H1 (cell line): ENCODE data around the gene TPD52L1. TPM values are rescaled to one million over a fixed set of nuclear protein-coding genes. Genes with fewer than 3 reads are reported as not detected.

Experiments
- CTCF ChIA-PET: fragments of 300-600 bp; sonication (Branson Sonifier 250); formaldehyde crosslinking; loops from one replicate; lab custom pipeline; 2021; ENCODE audit not compliant: partially characterized antibody; lab: Charles Lee
- POLR2A ChIA-PET: fragments of 300-600 bp; sonication (Branson Sonifier 250); formaldehyde crosslinking; loops from one replicate; lab custom pipeline; 2021; ENCODE audit warnings: inconsistent platforms; ENCODE audit not compliant: partially characterized antibody; lab: Charles Lee
- DNase-seq, 2 experiments: peaks; one replicate each; pipeline versions ENCODE4 v3.0.0 to v3.0.0-alpha.2; 2010 to 2022; ENCODE audit warnings: low spot score in 2 of 2, low read depth in 1 of 2, mixed read lengths in 1 of 2
- FAIRE-seq: peaks from 2 replicates; lab custom pipeline; 2011; peaks lifted over from hg19 to GRCh38; lab: Jason Lieb, UNC
- H2AFZ ChIP-seq: 2 replicates; pipeline ENCODE4 v1.8.1; 2012; ENCODE audit warnings: low read length, inconsistent platforms
- H2AK5ac ChIP-seq: 2 replicates; pipeline ENCODE4 v1.6.1; 2013; ENCODE audit warnings: low read depth, low read length
- H2BK120ac ChIP-seq: replicated peaks from 2 replicates; pipeline ENCODE3; 2013; ENCODE audit warnings: low read depth, low read length, inconsistent platforms
- H2BK12ac ChIP-seq: 2 replicates; pipeline ENCODE4 v1.6.1; 2013; ENCODE audit warnings: low read depth, low read length
- H2BK15ac ChIP-seq: 2 replicates; pipeline ENCODE4 v1.6.1; 2013; ENCODE audit warnings: low read length
- H2BK20ac ChIP-seq: 2 replicates; pipeline ENCODE4 v1.6.1; 2013; ENCODE audit warnings: low read length
- H2BK5ac ChIP-seq: 2 replicates; pipeline ENCODE4 v1.6.1; 2013; ENCODE audit warnings: low read depth, low read length
- H3K14ac ChIP-seq: 2 replicates; pipeline ENCODE4 v1.6.1; 2013; ENCODE audit warnings: inconsistent platforms; ENCODE audit not compliant: insufficient read length
- H3K18ac ChIP-seq: 2 replicates; pipeline ENCODE4 v1.6.1; 2013; ENCODE audit warnings: low read length; ENCODE audit errors: extremely low read depth
- H3K23ac ChIP-seq: 2 replicates; pipeline ENCODE4 v1.6.1; 2013; ENCODE audit warnings: inconsistent platforms; ENCODE audit not compliant: insufficient read length
- H3K23me2 ChIP-seq: 2 replicates; pipeline ENCODE4 v1.6.1; 2013; ENCODE audit warnings: low read depth, low read length
- H3K27ac ChIP-seq: 2 replicates; pipeline ENCODE4 v1.6.1; 2011; ENCODE audit warnings: low read depth, low read length, inconsistent platforms
- H3K27me3 ChIP-seq, 4 experiments: replicated peaks in 1 of 4; 1 replicate in 1 of 4; 2 replicates in 3 of 4; pipeline versions ENCODE4 v1.6.1 to v1.8.1; 2011 to 2013; ENCODE audit warnings: low read length in 3 of 4, mild to moderate bottlenecking in 3 of 4, inconsistent platforms in 2 of 4, mixed read lengths in 2 of 4, moderate library complexity in 1 of 4; ENCODE audit not compliant: control insufficient read depth in 3 of 4, insufficient read depth in 3 of 4; ENCODE audit errors: extremely low read depth in 1 of 4
- H3K36me3 ChIP-seq, 4 experiments: 2 replicates each; pipeline versions ENCODE4 v1.6.1 to v1.8.1; 2011 to 2013; ENCODE audit warnings: mild to moderate bottlenecking in 4 of 4, low read length in 3 of 4, moderate library complexity in 2 of 4, control low read depth in 1 of 4, inconsistent platforms in 1 of 4; ENCODE audit not compliant: insufficient read depth in 4 of 4, control insufficient read depth in 2 of 4
- H3K4ac ChIP-seq: replicated peaks from 2 replicates; pipeline ENCODE3; 2013; ENCODE audit warnings: low read length, low read depth, mixed read lengths, inconsistent platforms; ENCODE audit not compliant: insufficient read length
- H3K4me1 ChIP-seq, 4 experiments: replicated peaks in 1 of 4; 1 replicate in 1 of 4; 2 replicates in 3 of 4; pipeline versions ENCODE4 v1.6.1 to v1.8.1; 2011 to 2013; ENCODE audit warnings: low read length in 3 of 4, inconsistent platforms in 2 of 4, mixed read lengths in 1 of 4; ENCODE audit not compliant: insufficient read depth in 4 of 4, control insufficient read depth in 3 of 4
- H3K4me2 ChIP-seq, 2 experiments: 2 replicates each; pipeline versions ENCODE4 v1.6.1 to v1.8.1; 2011 to 2013; ENCODE audit warnings: low read depth in 2 of 2, low read length in 2 of 2, control low read depth in 1 of 2, inconsistent platforms in 1 of 2, mild to moderate bottlenecking in 1 of 2; ENCODE audit not compliant: insufficient read depth in 1 of 2
- H3K4me3 ChIP-seq, 4 experiments: fragments of 200-600, 300-600 bp in 1 of 4; sonication (generic), shearing (Covaris generic), sonication (Bioruptor Twin) in 1 of 4; 2 replicates each; pipeline versions ENCODE4 v1.5.1 to v1.8.1; 2011 to 2016; ENCODE audit warnings: low read length in 4 of 4, low read depth in 3 of 4, control low read depth in 2 of 4, inconsistent platforms in 2 of 4, mild to moderate bottlenecking in 2 of 4, mixed read lengths in 1 of 4, moderate library complexity in 1 of 4; ENCODE audit not compliant: insufficient read depth in 2 of 4; ENCODE audit errors: extremely low read depth in 1 of 4
- H3K56ac ChIP-seq: replicated peaks from 2 replicates; pipeline ENCODE3; 2013; ENCODE audit warnings: low read depth, mild to moderate bottlenecking, mixed read lengths, low read length, inconsistent platforms; ENCODE audit not compliant: insufficient read length
- H3K79me1 ChIP-seq: 2 replicates; pipeline ENCODE4 v1.6.1; 2013; ENCODE audit warnings: low read depth, low read length, control low read depth
- H3K79me2 ChIP-seq, 2 experiments: 2 replicates each; pipeline versions ENCODE4 v1.6.1 to v1.8.1; 2012 to 2013; ENCODE audit warnings: low read length in 2 of 2, mild to moderate bottlenecking in 2 of 2, inconsistent platforms in 1 of 2; ENCODE audit not compliant: insufficient read depth in 2 of 2, control insufficient read depth in 1 of 2
- H3K9ac ChIP-seq, 4 experiments: replicated peaks in 1 of 4; 1 replicate in 1 of 4; 2 replicates in 3 of 4; pipeline versions ENCODE4 v1.6.1 to v1.8.1; 2011 to 2013; ENCODE audit warnings: low read depth in 3 of 4, low read length in 3 of 4, control low read depth in 2 of 4, mild to moderate bottlenecking in 2 of 4, moderate library complexity in 2 of 4, inconsistent platforms in 1 of 4; ENCODE audit errors: extremely low read depth in 1 of 4
- H3K9me3 ChIP-seq, 2 experiments: 2 replicates each; pipeline versions ENCODE4 v1.6.1 to v1.8.1; 2012 to 2013; ENCODE audit warnings: mild to moderate bottlenecking in 2 of 2, moderate library complexity in 2 of 2, control low read depth in 1 of 2, inconsistent platforms in 1 of 2, low read depth in 1 of 2, low read length in 1 of 2, mixed read lengths in 1 of 2; ENCODE audit not compliant: insufficient read depth in 2 of 2
- H4K20me1 ChIP-seq, 2 experiments: replicated peaks in 1 of 2; 2 replicates each; pipeline versions ENCODE3 to v1.8.1; 2011 to 2013; ENCODE audit warnings: inconsistent platforms in 2 of 2, low read length in 2 of 2, mild to moderate bottlenecking in 1 of 2; ENCODE audit not compliant: insufficient read depth in 2 of 2, control insufficient read depth in 1 of 2
- H4K5ac ChIP-seq: 2 replicates; pipeline ENCODE4 v1.6.1; 2013; ENCODE audit warnings: low read length, low read depth, mixed read lengths, inconsistent platforms; ENCODE audit not compliant: insufficient read length
- H4K8ac ChIP-seq: 2 replicates; pipeline ENCODE4 v1.8.0; 2013; ENCODE audit warnings: mild to moderate bottlenecking, moderate library complexity, low read length, inconsistent platforms; ENCODE audit not compliant: insufficient read depth; ENCODE audit errors: extremely low read depth
- H4K91ac ChIP-seq: replicated peaks from 2 replicates; pipeline ENCODE3; 2013; ENCODE audit warnings: low read length, mixed read lengths, inconsistent platforms; ENCODE audit not compliant: insufficient read length
- BCL11A ChIP-seq, 2 experiments: IDR thresholded peaks; one replicate each; pipeline ENCODE4 v1.6.1; 2011; ENCODE audit warnings: low read depth in 2 of 2, low read length in 2 of 2, mild to moderate bottlenecking in 2 of 2
- CEBPB ChIP-seq: IDR thresholded peaks from 2 replicates; pipeline ENCODE4 v1.6.1; 2012; ENCODE audit warnings: low read depth, low read length
- GTF2F1 ChIP-seq: IDR thresholded peaks from 2 replicates; pipeline ENCODE4 v1.6.1; 2012; ENCODE audit warnings: low read depth, low read length, improper control_type of control experiment, borderline replicate concordance
- JUND ChIP-seq: IDR thresholded peaks from 2 replicates; pipeline ENCODE4 v1.6.1; 2011; ENCODE audit warnings: mild to moderate bottlenecking, improper control_type of control experiment, low read length
- KDM1A ChIP-seq: fragments of 200-600, 300-600 bp; sonication (generic); IDR thresholded peaks from 2 replicates; pipeline ENCODE4 v1.7.1; 2016; ENCODE audit warnings: mild to moderate bottlenecking, low read length, borderline replicate concordance
- POLR2A ChIP-seq, 2 experiments: IDR thresholded peaks; 1 replicate in 1 of 2; 2 replicates in 1 of 2; pipeline ENCODE4 v1.6.1; 2011; ENCODE audit warnings: low read depth in 2 of 2, low read length in 2 of 2, mild to moderate bottlenecking in 2 of 2; ENCODE audit errors: control extremely low read depth in 1 of 2
- RFX5 ChIP-seq: IDR thresholded peaks from 2 replicates; pipeline ENCODE4 v1.6.1; 2011; ENCODE audit warnings: low read depth, low read length, improper control_type of control experiment, borderline replicate concordance
- SRF ChIP-seq: IDR thresholded peaks from 2 replicates; pipeline ENCODE4 v1.6.1; 2011; ENCODE audit warnings: mild to moderate bottlenecking, low read depth, low read length, moderate library complexity
- SUZ12 ChIP-seq: fragments of 200-600 bp; sonication (generic); IDR thresholded peaks from 2 replicates; pipeline ENCODE4 v1.6.1; 2012; ENCODE audit warnings: mild to moderate bottlenecking, inconsistent platforms, low read length, moderate library complexity, mixed read lengths
- WGBS, 2 experiments: shearing (Covaris generic) in 1 of 2; methylation state at CpG; one replicate each; pipeline versions ENCODE4 v1.1.6 to v1.1.7; 2013 to 2015; ENCODE audit warnings: low lambda C conversion rate in 2 of 2, mixed read lengths in 2 of 2, inconsistent platforms in 1 of 2, low coverage in 1 of 2, missing lambda C conversion rate in 1 of 2; ENCODE audit not compliant: insufficient replicate concordance in 2 of 2, insufficient coverage in 1 of 2, insufficient read length in 1 of 2; ENCODE audit errors: extremely low coverage in 1 of 2, missing lambda C conversion rate in 1 of 2; 5-methylcytosine and 5-hydroxymethylcytosine counted together
- polyA plus RNA-seq, 7 experiments: library from polyadenylated mRNA; depleted of rRNA in 3 of 7; stranded (reverse) in 5 of 7; unstranded in 2 of 7; fragments of >200 nt in 5 of 7; fragments of 200-250 nt in 2 of 7; gene quantifications; 1 replicate in 5 of 7; 2 replicates in 1 of 7; 4 replicates in 1 of 7; pipeline versions ENCODE4 v1.2.1 to v1.2.3, GENCODE V29; 2011 to 2013; ENCODE audit warnings: missing spikeins in 2 of 7, mixed read lengths in 2 of 7
- total RNA-seq: library from RNA; stranded (reverse); fragmentation: NEBNext Ultra II Directional; extraction: Animal tissue kit (Norgen Biotek cat#: 25700); gene quantifications from 2 replicates; pipeline ENCODE4 v1.2.1, GENCODE V29; 2021

The TPD52L1 gene
- total and polyA plus RNA-seq, 2 of the 8 experiments (the other 6 are each of a cell fraction or from before 2014, with no cell fraction given): 7.4 to 14.2 TPM

GRCh38 chr6:125300992-125301434 is 147.4 kb downstream of the TPD52L1 start:
- peak overlapping the region; percentile 35 for H3K4ac ChIP-seq
- H2AK5ac ChIP-seq: no peak overlapping the region
- no peak overlapping the region for H2BK20ac ChIP-seq
- H3K9ac ChIP-seq: peak overlapping the region in 3 of 4 experiments; percentile 66 to 87 (median 83); a peak in 6 of 7 replicates
- no peak overlapping the region for H3K23ac ChIP-seq
- H2AFZ ChIP-seq: no peak overlapping the region
- peaks cover 11 to 39% (median 24%) of the 10 kb centered on the region in 4 experiments for H3K36me3 ChIP-seq
- FAIRE-seq (no peak), DNase-seq (no peak)
- peak overlapping the region; percentile 62; the same call in 1 of the 2 replicates for H3K18ac ChIP-seq
- H4K5ac ChIP-seq: no peak overlapping the region
- H2BK15ac ChIP-seq: no peak overlapping the region
- peaks cover 0 to 18% of the 10 kb centered on the region in 2 experiments; a peak in 2 of 4 replicates for H3K79me2 ChIP-seq
- no peaks in the 10 kb centered on the region for H3K27me3 ChIP-seq
- no peak overlapping the region for H3K56ac ChIP-seq
- H3K27ac ChIP-seq: peak overlapping the region; percentile 73; the same call in 1 of the 2 replicates
- no peaks in the 10 kb centered on the region for H4K20me1 ChIP-seq
- H3K14ac ChIP-seq: no peak overlapping the region
- WGBS, 2 experiments: 13% methylated on average over 11 of the region's 11 CpGs; no CpG with 5 or more reads in 1 of the 2 experiments
- H4K8ac ChIP-seq: peak overlapping the region; percentile 97; the same call in 1 of the 2 replicates
- no peaks in the 10 kb centered on the region for H3K9me3 ChIP-seq
- H2BK5ac ChIP-seq: 0 out of 2 replicates have a peak overlapping the region, but pooled peaks have one; percentile 73
- H3K4me3 ChIP-seq: peak overlapping the region; percentile 60 to 82 (median 76)
- no peak overlapping the region for H2BK12ac ChIP-seq
- no peak overlapping the region for H2BK120ac ChIP-seq
- no peaks in the 10 kb centered on the region; a peak in 1 of 7 replicates for H3K4me1 ChIP-seq
- TF ChIP-seq SUZ12 (no peak), CEBPB (no peak), GTF2F1 (no peak), POLR2A (IDR thresholded peaks at IDR 0.05; ENCODE audit: control extremely low read depth in 1 of 2, low read depth in 2 of 2, low read length in 2 of 2) (no peak), JUND (no peak), KDM1A (no peak), SRF (no peak), BCL11A (IDR thresholded peaks at IDR 0.05; ENCODE audit: low read depth in 2 of 2, low read length in 2 of 2) (no peak), RFX5 (no peak)
- peak overlapping the region; percentile 66 to 91 for H3K4me2 ChIP-seq
- no peaks in the 10 kb centered on the region; the same call in 1 of the 2 replicates for H3K23me2 ChIP-seq
- H4K91ac ChIP-seq: peak overlapping the region; percentile 22
- ChIA-PET CTCF (interaction anchor here (0.9 to 2.1 kb wide), 11 partner anchors 10 to 491 kb away, joined by 3 to 8 read pairs (median 4); no protein-coding TSS in a partner anchor), POLR2A (interaction anchor here (0.6 to 1.9 kb wide), 8 partner anchors 9 to 765 kb away, joined by 3 to 6 read pairs (median 4); partner anchors contain the start of genes NCOA7 and TPD52L1)
- H3K79me1 ChIP-seq: peaks cover 3% of the 10 kb centered on the region; the same call in 1 of the 2 replicates
